ENCODE data around the gene PLPPR3. TPM values are rescaled to one million over a fixed set of nuclear protein-coding genes. Genes with fewer than 3 reads are reported as not detected.

PLPPR3 gene
- total RNA-seq, 2 donors from 2014 or later, result not detected

- Histone ChIP-seq H3K36me3 (no peaks in the 10 kb centered on the region), H3K27me3 (replicated peaks; ENCODE audit: insufficient read depth) (no peaks in the 10 kb centered on the region), H3K4me3 (no peak overlapping the region), H3K4me1 (ENCODE audit: control insufficient read depth in 1 of 2, low read depth in 2 of 2) (no peaks in the 10 kb centered on the region), H3K27ac (no peak overlapping the region), H3K9me3 (no peaks in the 10 kb centered on the region)
- DNase-seq (ENCODE audit: low spot score) (no peak), ATAC-seq (ENCODE audit: insufficient number of reproducible peaks, low FRiP score, low read depth) (no peak)
- no peak for TF ChIP-seq CTCF (IDR thresholded peaks at IDR 0.05)
Measured at GRCh38 chr19:776549-776948, 45.2 kb downstream of the PLPPR3 start.

- DNase-seq (ENCODE audit: low spot score) (no peak), ATAC-seq (ENCODE audit: insufficient number of reproducible peaks, low FRiP score, low read depth) (no peak)
- Histone ChIP-seq H3K4me1 (ENCODE audit: control insufficient read depth in 1 of 2, low read depth in 2 of 2) (peaks cover 0 to 7% of the 10 kb centered on the region in 2 donors), H3K36me3 (no peaks in the 10 kb centered on the region), H3K27ac (no peak overlapping the region), H3K4me3 (no peak overlapping the region), H3K27me3 (replicated peaks; ENCODE audit: insufficient read depth) (no peaks in the 10 kb centered on the region), H3K9me3 (no peaks in the 10 kb centered on the region)
- no peak for TF ChIP-seq CTCF (IDR thresholded peaks at IDR 0.05)
Measured at GRCh38 chr19:772730-773436, 48.9 kb downstream of the PLPPR3 start.

GRCh38 chr19:772063-772462, 49.7 kb downstream of the PLPPR3 start:
- TF ChIP-seq CTCF (IDR thresholded peaks at IDR 0.05), result no peak
- H3K36me3 ChIP-seq, result no peaks in the 10 kb centered on the region
- ATAC-seq (ENCODE audit: insufficient number of reproducible peaks, low FRiP score, low read depth) (no peak), DNase-seq (ENCODE audit: low spot score) (no peak)
- no peak overlapping the region for H3K27ac ChIP-seq
- no peak overlapping the region for H3K4me3 ChIP-seq
- peaks cover 0 to 7% of the 10 kb centered on the region in 2 donors for H3K4me1 ChIP-seq (ENCODE audit: control insufficient read depth in 1 of 2, low read depth in 2 of 2)
- H3K27me3 ChIP-seq (replicated peaks; ENCODE audit: insufficient read depth), result no peaks in the 10 kb centered on the region
- H3K9me3 ChIP-seq, result no peaks in the 10 kb centered on the region

- Histone ChIP-seq H3K27ac (no peak overlapping the region), H3K36me3 (no peaks in the 10 kb centered on the region), H3K4me1 (ENCODE audit: control insufficient read depth in 1 of 2, low read depth in 2 of 2) (peaks cover 0 to 7% of the 10 kb centered on the region in 2 donors), H3K4me3 (no peak overlapping the region), H3K9me3 (no peaks in the 10 kb centered on the region), H3K27me3 (replicated peaks; ENCODE audit: insufficient read depth) (no peaks in the 10 kb centered on the region)
- ATAC-seq (ENCODE audit: insufficient number of reproducible peaks, low FRiP score, low read depth) (no peak), DNase-seq (ENCODE audit: low spot score) (no peak)
- TF ChIP-seq CTCF (IDR thresholded peaks at IDR 0.05), result no peak
Measured at GRCh38 chr19:771332-771785, 50.4 kb downstream of the PLPPR3 start.

GRCh38 chr19:769616-770015, 52.1 kb downstream of the PLPPR3 start:
- no peak for ATAC-seq (ENCODE audit: insufficient number of reproducible peaks, low FRiP score, low read depth)

More at GRCh38 chr19:769616-770015, 52.1 kb downstream of the PLPPR3 start:
- Histone ChIP-seq H3K4me1 (ENCODE audit: control insufficient read depth in 1 of 2, low read depth in 2 of 2) (peaks cover 0 to 7% of the 10 kb centered on the region in 2 donors), H3K9me3 (no peaks in the 10 kb centered on the region), H3K27ac (no peak overlapping the region), H3K27me3 (replicated peaks; ENCODE audit: insufficient read depth) (no peaks in the 10 kb centered on the region), H3K36me3 (no peaks in the 10 kb centered on the region), H3K4me3 (no peak overlapping the region)
- no peak for TF ChIP-seq CTCF (IDR thresholded peaks at IDR 0.05)
- no peak for DNase-seq (ENCODE audit: low spot score)

All from thoracic aorta (tissue), 2 donors.